ENCODE data around the gene ATL3.

GRCh38 chr11:63716046-63716445 is 44.9 kb upstream of the ATL3 start:
- TF ChIP-seq CTCF (IDR thresholded peaks at IDR 0.05 in 4 of 5, conservative IDR thresholded peaks at IDR 0.05 in 1 of 5), result no peak
- no peak for TF ChIP-seq POLR2A (IDR thresholded peaks at IDR 0.05)

Measured in gastrocnemius medialis (tissue), 4 donors.